Retinal pigment epithelial cell (primary cell): ENCODE results near the gene TLR10.
"Not testable (repeated sequence)": the region's sequence is repeated elsewhere in the genome, so short reads cannot be mapped to it uniquely, and the experiment has no call there.

Source experiments
- DNase-seq: peaks from one replicate; pipeline ENCODE4 v3.0.0-alpha.2; 2010; ENCODE audit warnings: low read depth
- H3K4me3 ChIP-seq: 2 replicates; pipeline ENCODE4 v1.5.1; 2011; ENCODE audit warnings: mild to moderate bottlenecking, low read length, control low read depth, moderate library complexity
- TF ChIP-seq, protein P1 (sequence below): conservative IDR thresholded peaks from 2 replicates; pipeline ENCODE4 v1.5.1; 2011; ENCODE audit warnings: low read depth, low read length, control low read depth, inconsistent platforms

TLR10 gene

GRCh38 chr4:38774181-38774955 is 8.4 kb downstream of the TLR10 start:
- TF ChIP-seq, protein P1, sequence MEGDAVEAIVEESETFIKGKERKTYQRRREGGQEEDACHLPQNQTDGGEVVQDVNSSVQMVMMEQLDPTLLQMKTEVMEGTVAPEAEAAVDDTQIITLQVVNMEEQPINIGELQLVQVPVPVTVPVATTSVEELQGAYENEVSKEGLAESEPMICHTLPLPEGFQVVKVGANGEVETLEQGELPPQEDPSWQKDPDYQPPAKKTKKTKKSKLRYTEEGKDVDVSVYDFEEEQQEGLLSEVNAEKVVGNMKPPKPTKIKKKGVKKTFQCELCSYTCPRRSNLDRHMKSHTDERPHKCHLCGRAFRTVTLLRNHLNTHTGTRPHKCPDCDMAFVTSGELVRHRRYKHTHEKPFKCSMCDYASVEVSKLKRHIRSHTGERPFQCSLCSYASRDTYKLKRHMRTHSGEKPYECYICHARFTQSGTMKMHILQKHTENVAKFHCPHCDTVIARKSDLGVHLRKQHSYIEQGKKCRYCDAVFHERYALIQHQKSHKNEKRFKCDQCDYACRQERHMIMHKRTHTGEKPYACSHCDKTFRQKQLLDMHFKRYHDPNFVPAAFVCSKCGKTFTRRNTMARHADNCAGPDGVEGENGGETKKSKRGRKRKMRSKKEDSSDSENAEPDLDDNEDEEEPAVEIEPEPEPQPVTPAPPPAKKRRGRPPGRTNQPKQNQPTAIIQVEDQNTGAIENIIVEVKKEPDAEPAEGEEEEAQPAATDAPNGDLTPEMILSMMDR = no peak
- DNase-seq = no peak
- no peak overlapping the region for H3K4me3 ChIP-seq

DNA sequence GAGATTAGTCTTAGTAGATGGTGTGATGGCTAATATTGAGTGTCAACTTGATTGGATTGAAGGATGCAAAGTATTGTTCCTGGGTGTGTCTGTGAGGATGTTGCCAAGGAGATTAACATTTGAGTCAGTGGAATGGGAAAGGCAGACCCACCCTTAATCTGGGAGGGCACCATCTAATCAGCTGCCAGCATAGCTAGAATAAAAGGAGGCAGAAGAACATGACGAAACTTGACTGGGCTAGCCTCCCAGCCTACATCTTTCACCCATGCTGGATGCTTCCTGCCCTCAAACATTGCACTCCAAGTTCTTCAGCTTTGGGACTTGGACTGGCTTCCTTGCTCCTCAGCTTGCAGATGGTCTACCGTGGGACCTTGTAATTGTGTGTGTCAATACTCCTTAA is 12.5 kb downstream of the TLR10 start:
- not testable (repeated sequence) for DNase-seq, H3K4me3 ChIP-seq

DNA sequence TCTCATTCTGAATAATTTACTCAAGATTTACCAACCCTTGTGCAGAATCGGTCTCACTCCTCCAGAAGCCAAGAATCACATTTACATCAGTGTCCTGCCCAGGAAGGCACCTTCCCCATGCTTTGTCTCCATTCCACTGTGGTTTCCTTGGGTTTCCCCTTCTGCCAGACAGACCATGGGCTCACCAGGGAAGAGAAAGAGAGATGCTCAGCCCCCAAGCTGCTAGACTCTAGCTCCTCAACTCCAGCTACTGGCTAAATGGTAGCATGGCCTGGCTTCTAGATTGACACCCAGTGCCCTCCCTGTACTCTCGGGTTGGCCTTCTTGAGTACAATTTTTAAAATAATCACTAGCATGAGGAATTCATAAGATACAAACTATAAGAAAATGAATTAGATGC is 12.9 kb downstream of the TLR10 start:
- DNase-seq = no peak
- H3K4me3 ChIP-seq = no peak overlapping the region
- TF ChIP-seq, protein P1 = no peak

DNA sequence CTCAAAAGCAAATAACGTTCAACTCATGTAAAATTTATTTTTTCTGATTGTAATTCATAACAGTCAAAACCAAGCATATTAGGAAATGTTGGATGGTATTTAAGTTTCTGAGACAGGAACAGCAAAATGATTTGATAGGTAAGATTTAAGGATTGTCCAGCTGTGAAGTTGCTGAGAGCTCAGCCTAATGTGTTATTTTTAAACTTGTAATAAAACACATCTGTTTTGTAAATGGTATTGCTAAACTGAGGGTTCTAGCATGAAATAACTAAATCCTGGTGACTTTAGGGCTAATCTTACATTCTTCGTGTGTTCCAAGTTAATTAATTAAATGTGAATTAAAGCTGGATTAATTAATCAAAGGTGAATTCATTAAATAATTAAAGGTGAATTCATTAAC is 13.3 kb downstream of the TLR10 start:
- TF ChIP-seq, protein P1 = no peak
- H3K4me3 ChIP-seq = no peak overlapping the region
- no peak for DNase-seq

- no peak overlapping the region for H3K4me3 ChIP-seq
- TF ChIP-seq, protein P1 = no peak
- DNase-seq = no peak
These were observed 13.8 kb downstream of the TLR10 start for GRCh38 chr4:38768968-38769394.

DNA sequence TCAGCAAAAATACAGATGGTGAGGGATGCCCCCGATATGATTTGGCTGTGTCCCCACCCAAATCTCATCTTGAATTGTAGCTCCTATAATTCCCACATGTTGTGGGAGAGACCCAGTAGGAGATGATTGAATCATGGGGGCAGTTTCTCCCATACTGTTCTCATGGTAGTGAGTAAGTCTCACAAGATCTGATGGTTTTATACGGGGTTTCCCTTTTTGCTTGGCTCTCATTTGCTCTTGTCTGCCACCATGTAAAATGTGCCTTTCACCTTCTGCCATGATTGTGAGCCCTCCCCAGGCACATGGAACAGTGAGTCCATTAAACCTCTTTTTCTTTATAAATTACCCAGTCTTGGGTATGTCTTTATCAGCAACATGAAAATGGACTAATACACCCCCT is 15.8 kb downstream of the TLR10 start:
- not testable (repeated sequence) for H3K4me3 ChIP-seq, DNase-seq

- TF ChIP-seq, protein P1 = no peak
- DNase-seq = no peak
- H3K4me3 ChIP-seq = no peak overlapping the region
These were observed 17.4 kb downstream of the TLR10 start for GRCh38 chr4:38765382-38765781.

DNA sequence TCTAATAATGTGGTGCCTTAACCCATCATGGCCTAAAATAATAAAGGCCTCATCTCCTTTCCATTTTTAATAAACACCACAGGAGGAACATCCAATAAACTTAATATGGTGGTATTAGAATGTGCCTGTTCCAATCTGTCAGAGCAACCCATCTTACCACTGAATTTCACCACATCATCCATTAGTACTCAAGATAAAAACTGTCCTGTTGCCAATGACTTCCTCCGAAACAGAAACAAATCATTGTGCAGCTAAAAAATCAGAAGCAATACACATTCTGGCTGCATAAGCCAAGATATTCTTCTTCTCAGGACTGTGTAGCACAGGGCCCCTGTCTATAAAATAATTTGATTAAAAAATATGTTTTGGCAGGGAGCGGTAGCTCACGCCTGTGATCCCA is 18.5 kb downstream of the TLR10 start:
- TF ChIP-seq, protein P1 = no peak
- H3K4me3 ChIP-seq = no peak overlapping the region
- no peak for DNase-seq
